ENCODE results near the gene PALD1. TPM values are rescaled to one million over a fixed set of nuclear protein-coding genes. Genes with fewer than 3 reads are reported as not detected.

Gene PALD1
- total and polyA plus RNA-seq, 9 of the 15 experiments (the other 6 are each of a cell fraction or from before 2014, with no cell fraction given): 0.03 to 0.29 (median 0.09) TPM; not detected in 2

DNA sequence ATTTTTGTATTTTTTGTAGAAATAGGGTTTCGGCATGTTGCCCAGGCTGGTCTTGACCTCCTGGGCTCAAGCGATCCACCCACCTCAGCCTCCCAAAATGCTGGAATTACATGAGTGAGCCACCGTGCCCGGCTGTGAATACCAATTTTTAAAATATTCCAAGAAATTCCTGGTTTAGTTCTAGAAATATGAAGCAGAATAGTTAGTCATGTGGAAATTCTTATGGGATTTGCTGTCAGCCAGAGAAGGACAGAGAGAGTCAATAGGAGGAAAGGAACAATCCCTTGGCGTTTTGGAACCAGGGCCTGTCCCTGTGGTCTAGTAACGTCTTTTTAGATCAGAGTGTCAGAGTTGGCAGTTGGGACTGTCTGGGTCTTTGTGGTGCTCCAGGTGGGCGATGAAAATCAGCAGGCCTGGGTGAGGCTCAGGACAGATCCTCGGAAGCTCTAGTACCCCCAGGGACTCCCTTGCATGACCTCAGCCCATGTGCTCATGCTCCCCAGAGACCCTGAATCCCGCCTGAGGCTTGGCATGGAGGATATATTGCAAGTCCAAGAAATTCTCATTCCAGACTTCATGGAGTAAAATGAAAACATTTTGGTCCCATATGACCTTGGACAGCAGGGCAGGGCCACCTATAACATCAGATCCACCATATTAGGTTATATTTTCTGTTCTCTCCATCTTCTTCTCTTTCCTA lies 44.8 kb upstream of the PALD1 start (continued):
- TF ChIP-seq TCF15 (CRISPR knock-in tag; IDR thresholded peaks at IDR 0.05) (no peak), MYBL2 (IDR thresholded peaks at IDR 0.05; ENCODE audit: low read depth) (no peak), MYBL2 (CRISPR knock-in tag; IDR thresholded peaks at IDR 0.05; ENCODE audit: borderline replicate concordance) (no peak), ZFP1 (CRISPR knock-in tag; IDR thresholded peaks at IDR 0.05) (no peak), ZNF311 (CRISPR knock-in tag; IDR thresholded peaks at IDR 0.05) (no peak), SIN3B (IDR thresholded peaks at IDR 0.05; ENCODE audit: low read depth) (no peak)

GRCh38 chr10:70435241-70436085 lies 43.1 kb upstream of the PALD1 start:
- POLR2A ChIA-PET: interaction anchor here (0.5 to 2.1 kb wide), 3 partner anchors 11 to 115 kb away, joined by 3 to 9 read pairs (median 3); no protein-coding TSS in a partner anchor
- Histone ChIP-seq H3K27me3 (ENCODE audit: control insufficient read depth in 2 of 2, insufficient read depth in 2 of 2, low read length in 2 of 2) (peaks cover 30 to 45% of the 10 kb centered on the region in 2 experiments), H3K27ac (ENCODE audit: extremely low read depth, low read depth, low read length) (no peak overlapping the region), H3K4me1 (replicated peaks in 1 of 2; ENCODE audit: control insufficient read depth in 2 of 2, insufficient read depth in 2 of 2, low read length in 2 of 2) (peaks cover 0 to 4% of the 10 kb centered on the region in 2 experiments; a peak in 3 of 5 replicates), H3K9me1 (ENCODE audit: control insufficient read depth, insufficient read depth, low read length) (no peaks in the 10 kb centered on the region), H2AFZ (ENCODE audit: low read depth, low read length) (no peak overlapping the region), H3K36me3 (ENCODE audit: control insufficient read depth, insufficient read depth, low read length) (no peaks in the 10 kb centered on the region), H3K9ac (ENCODE audit: insufficient read depth in 1 of 2, low read depth in 2 of 2, low read length in 2 of 2) (peak overlapping the region in 1 of 2 experiments; percentile 33; a peak in 1 of 4 replicates), H3K79me2 (ENCODE audit: control insufficient read depth, insufficient read depth, low read length) (no peaks in the 10 kb centered on the region), H3K4me3 (no peak overlapping the region), H3K4me2 (ENCODE audit: insufficient read depth, low read length) (no peak overlapping the region), H3K9me3 (replicated peaks; ENCODE audit: control insufficient read depth, insufficient read depth, low read depth, low read length) (no peaks in the 10 kb centered on the region), H4K20me1 (replicated peaks; ENCODE audit: control insufficient read depth, insufficient read depth, low read length) (no peaks in the 10 kb centered on the region)
- CTCF ChIA-PET (ENCODE audit: low intra/inter-chr PET ratio): no interaction called here
- FAIRE-seq (no peak), ATAC-seq (no peak), DNase-seq (ENCODE audit: extremely low read depth in 1 of 4, low spot score in 3 of 4) (no peak)
- WGBS (ENCODE audit: insufficient coverage, low coverage, missing lambda C conversion rate): 14% methylated on average over 19 of the region's 19 CpGs
- BruUV-seq (replicated peaks): no TSS peak
- in situ Hi-C loops (cut with MboI): no loop called here
- intact Hi-C loops (cut with micrococcal nuclease): no loop called here
- TF ChIP-seq EP300 (IDR thresholded peaks at IDR 0.05; ENCODE audit: low read length) (no peak), SFPQ (IDR thresholded peaks at IDR 0.05; ENCODE audit: low read depth, low read length) (no peak), SETDB1 (IDR thresholded peaks at IDR 0.05; ENCODE audit: low read length) (no peak), TEAD1 (CRISPR knock-in tag; IDR thresholded peaks at IDR 0.05) (no peak), ZNF140 (CRISPR knock-in tag; IDR thresholded peaks at IDR 0.05) (no peak), PCBP2 (IDR thresholded peaks at IDR 0.05; ENCODE audit: low read depth, low read length, poor library complexity, severe bottlenecking) (no peak), MXI1 (IDR thresholded peaks at IDR 0.05; ENCODE audit: low read depth, low read length) (no peak), SMARCA5 (IDR thresholded peaks at IDR 0.05) (no peak)
- TF ChIP-seq, protein P1, sequence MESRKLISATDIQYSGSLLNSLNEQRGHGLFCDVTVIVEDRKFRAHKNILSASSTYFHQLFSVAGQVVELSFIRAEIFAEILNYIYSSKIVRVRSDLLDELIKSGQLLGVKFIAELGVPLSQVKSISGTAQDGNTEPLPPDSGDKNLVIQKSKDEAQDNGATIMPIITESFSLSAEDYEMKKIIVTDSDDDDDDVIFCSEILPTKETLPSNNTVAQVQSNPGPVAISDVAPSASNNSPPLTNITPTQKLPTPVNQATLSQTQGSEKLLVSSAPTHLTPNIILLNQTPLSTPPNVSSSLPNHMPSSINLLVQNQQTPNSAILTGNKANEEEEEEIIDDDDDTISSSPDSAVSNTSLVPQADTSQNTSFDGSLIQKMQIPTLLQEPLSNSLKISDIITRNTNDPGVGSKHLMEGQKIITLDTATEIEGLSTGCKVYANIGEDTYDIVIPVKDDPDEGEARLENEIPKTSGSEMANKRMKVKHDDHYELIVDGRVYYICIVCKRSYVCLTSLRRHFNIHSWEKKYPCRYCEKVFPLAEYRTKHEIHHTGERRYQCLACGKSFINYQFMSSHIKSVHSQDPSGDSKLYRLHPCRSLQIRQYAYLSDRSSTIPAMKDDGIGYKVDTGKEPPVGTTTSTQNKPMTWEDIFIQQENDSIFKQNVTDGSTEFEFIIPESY (CRISPR knock-in tag; IDR thresholded peaks at IDR 0.05): no peak
